Retinal pigment epithelial cell (primary cell): ENCODE measurements around the gene CORIN.
"Not testable (repeated sequence)": the region's sequence is repeated elsewhere in the genome, so short reads cannot be mapped to it uniquely, and the experiment has no call there.

Experiments
- DNase-seq: peaks from one replicate; pipeline ENCODE4 v3.0.0-alpha.2; 2010; ENCODE audit warnings: low read depth
- H3K4me3 ChIP-seq: 2 replicates; pipeline ENCODE4 v1.5.1; 2011; ENCODE audit warnings: mild to moderate bottlenecking, low read length, control low read depth, moderate library complexity
- CTCF ChIP-seq: conservative IDR thresholded peaks from 2 replicates; pipeline ENCODE4 v1.5.1; 2011; ENCODE audit warnings: low read depth, low read length, control low read depth, inconsistent platforms

CORIN gene

GRCh38 chr4:47550899-47551548, 286.8 kb downstream of the CORIN start:
- H3K4me3 ChIP-seq, result no peak overlapping the region
- DNase-seq, result no peak
- no peak for TF ChIP-seq CTCF

GRCh38 chr4:47550357-47550756, 287.5 kb downstream of the CORIN start:
- not testable (repeated sequence) for DNase-seq, H3K4me3 ChIP-seq
